HepG2 (cell line): ENCODE measurements around the gene NRSN2. TPM values are rescaled to one million over a fixed set of nuclear protein-coding genes. Genes with fewer than 3 reads are reported as not detected.

Experiments
- HES4 ChIP-seq: sonication (generic); formaldehyde crosslinking; IDR thresholded peaks from 2 replicates; pipeline ENCODE4 v1.9.0; 2021; ENCODE audit warnings: mild to moderate bottlenecking, missing genetic modification reagents, borderline replicate concordance
- NFE2L2 ChIP-seq: fragments of 150-350 bp; IDR thresholded peaks from 2 replicates; pipeline ENCODE4 v1.6.1; 2014; ENCODE audit warnings: low read length
- PCBP2 ChIP-seq: fragments of 200-400 bp; formaldehyde crosslinking; optimal IDR thresholded peaks from 2 replicates; pipeline ENCODE3; 2018; ENCODE audit warnings: low read length, low read depth; ENCODE audit not compliant: poor library complexity, severe bottlenecking
- ZNF446 ChIP-seq: sonication (generic); formaldehyde crosslinking; IDR thresholded peaks from 2 replicates; pipeline ENCODE4 v1.5.0; 2020; ENCODE audit warnings: mild to moderate bottlenecking, missing genetic modification reagents
- ZNF556 ChIP-seq: sonication (generic); formaldehyde crosslinking; IDR thresholded peaks from 2 replicates; pipeline ENCODE4 v1.4.0; 2020; ENCODE audit warnings: mild to moderate bottlenecking, missing genetic modification reagents, borderline replicate concordance
- ZNF629 ChIP-seq: sonication (generic); formaldehyde crosslinking; conservative IDR thresholded peaks from 2 replicates; pipeline ENCODE4 v1.5.0; 2020; ENCODE audit warnings: missing genetic modification reagents
- polyA plus RNA-seq, 8 experiments: library from polyadenylated mRNA; depleted of rRNA in 3 of 8; stranded (reverse) in 7 of 8; unstranded in 1 of 8; fragments of >200 nt; fragmentation: Illumina TruSeq in 4 of 8; extraction: Trizol in 4 of 8; gene quantifications; 2 replicates each; pipeline versions ENCODE4 v1.2.1 to v1.2.3, GENCODE V29; 2011 to 2016; ENCODE audit warnings: low read depth in 4 of 8, missing spikeins in 1 of 8, mixed read lengths in 1 of 8; ENCODE audit not compliant: insufficient read depth in 1 of 8
- total RNA-seq, 5 experiments: library from RNA; depleted of rRNA; stranded (reverse); fragments of >200 nt; fragmentation: Illumina TruSeq; extraction: Trizol; gene quantifications; 2 replicates each; pipeline ENCODE4 v1.2.3, GENCODE V29; 2016; ENCODE audit warnings: low read depth in 1 of 5
- TF ChIP-seq, protein P1 (sequence below): sonication (generic); formaldehyde crosslinking; IDR thresholded peaks from 2 replicates; pipeline ENCODE4 v1.4.0; 2020; ENCODE audit warnings: mild to moderate bottlenecking, missing genetic modification reagents, borderline replicate concordance
- TF ChIP-seq, protein P2 (sequence below): sonication (generic); formaldehyde crosslinking; IDR thresholded peaks from 2 replicates; pipeline ENCODE4 v1.4.0; 2020; ENCODE audit warnings: missing genetic modification reagents
- TF ChIP-seq, protein P3 (sequence below): sonication (generic); formaldehyde crosslinking; IDR thresholded peaks from 2 replicates; pipeline ENCODE4 v1.5.0; 2020; ENCODE audit warnings: mild to moderate bottlenecking, missing genetic modification reagents

NRSN2 gene
- total and polyA plus RNA-seq, 2 of the 13 experiments (the other 11 are each of a cell fraction or from before 2014, with no cell fraction given), result 32.3 to 49.4 TPM

DNA sequence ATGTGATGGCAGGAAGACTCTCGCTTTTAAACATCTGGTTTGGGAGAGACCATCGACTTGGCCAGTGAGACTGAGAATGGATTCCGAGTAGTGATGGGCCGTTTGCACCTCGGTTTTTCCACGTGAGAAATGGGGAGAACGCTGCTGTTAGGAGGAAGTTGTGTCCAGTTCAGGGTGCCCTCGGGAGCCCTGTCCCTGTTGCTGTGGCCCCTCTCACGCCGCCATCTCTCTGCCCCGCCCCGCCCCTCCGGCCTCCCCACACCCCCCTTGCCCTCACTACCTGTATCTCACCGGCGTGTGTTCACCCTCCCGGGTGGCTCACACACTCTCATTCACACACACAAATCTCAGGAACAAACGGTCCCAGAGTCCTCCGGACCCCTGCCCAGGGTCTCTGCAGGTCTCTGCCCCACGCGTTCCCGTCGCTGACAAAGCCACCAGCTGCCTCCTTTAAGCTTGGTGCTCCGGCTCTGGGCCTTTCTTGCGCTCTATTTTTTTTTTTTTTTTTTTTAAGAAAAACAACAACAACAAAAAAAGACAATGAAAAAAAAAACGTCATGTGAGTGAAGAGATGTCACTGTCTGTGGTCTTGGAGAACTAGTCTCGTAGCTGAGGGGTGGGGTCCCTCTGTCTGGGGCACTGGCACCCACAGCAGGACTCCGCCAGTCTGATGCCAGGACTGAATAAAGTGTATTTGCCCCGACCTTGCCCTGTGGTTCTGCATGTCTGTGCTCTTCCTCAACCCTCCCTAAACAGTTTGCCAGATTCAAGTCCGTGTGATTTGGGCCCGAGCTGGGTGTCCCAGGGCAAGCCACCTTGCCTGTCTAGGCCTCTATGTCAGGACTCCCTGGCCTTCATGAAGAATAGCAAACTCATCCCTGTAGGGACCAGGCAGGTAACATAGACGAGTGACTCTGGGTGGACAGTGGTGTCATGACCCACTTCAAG, 18.6 kb upstream of the NRSN2 start (continued):
- TF ChIP-seq, protein P1, sequence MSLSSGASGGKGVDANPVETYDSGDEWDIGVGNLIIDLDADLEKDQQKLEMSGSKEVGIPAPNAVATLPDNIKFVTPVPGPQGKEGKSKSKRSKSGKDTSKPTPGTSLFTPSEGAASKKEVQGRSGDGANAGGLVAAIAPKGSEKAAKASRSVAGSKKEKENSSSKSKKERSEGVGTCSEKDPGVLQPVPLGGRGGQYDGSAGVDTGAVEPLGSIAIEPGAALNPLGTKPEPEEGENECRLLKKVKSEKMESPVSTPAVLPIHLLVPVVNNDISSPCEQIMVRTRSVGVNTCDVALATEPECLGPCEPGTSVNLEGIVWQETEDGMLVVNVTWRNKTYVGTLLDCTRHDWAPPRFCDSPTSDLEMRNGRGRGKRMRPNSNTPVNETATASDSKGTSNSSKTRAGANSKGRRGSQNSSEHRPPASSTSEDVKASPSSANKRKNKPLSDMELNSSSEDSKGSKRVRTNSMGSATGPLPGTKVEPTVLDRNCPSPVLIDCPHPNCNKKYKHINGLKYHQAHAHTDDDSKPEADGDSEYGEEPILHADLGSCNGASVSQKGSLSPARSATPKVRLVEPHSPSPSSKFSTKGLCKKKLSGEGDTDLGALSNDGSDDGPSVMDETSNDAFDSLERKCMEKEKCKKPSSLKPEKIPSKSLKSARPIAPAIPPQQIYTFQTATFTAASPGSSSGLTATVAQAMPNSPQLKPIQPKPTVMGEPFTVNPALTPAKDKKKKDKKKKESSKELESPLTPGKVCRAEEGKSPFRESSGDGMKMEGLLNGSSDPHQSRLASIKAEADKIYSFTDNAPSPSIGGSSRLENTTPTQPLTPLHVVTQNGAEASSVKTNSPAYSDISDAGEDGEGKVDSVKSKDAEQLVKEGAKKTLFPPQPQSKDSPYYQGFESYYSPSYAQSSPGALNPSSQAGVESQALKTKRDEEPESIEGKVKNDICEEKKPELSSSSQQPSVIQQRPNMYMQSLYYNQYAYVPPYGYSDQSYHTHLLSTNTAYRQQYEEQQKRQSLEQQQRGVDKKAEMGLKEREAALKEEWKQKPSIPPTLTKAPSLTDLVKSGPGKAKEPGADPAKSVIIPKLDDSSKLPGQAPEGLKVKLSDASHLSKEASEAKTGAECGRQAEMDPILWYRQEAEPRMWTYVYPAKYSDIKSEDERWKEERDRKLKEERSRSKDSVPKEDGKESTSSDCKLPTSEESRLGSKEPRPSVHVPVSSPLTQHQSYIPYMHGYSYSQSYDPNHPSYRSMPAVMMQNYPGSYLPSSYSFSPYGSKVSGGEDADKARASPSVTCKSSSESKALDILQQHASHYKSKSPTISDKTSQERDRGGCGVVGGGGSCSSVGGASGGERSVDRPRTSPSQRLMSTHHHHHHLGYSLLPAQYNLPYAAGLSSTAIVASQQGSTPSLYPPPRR (CRISPR knock-in tag), result no peak
- TF ChIP-seq, protein P2, sequence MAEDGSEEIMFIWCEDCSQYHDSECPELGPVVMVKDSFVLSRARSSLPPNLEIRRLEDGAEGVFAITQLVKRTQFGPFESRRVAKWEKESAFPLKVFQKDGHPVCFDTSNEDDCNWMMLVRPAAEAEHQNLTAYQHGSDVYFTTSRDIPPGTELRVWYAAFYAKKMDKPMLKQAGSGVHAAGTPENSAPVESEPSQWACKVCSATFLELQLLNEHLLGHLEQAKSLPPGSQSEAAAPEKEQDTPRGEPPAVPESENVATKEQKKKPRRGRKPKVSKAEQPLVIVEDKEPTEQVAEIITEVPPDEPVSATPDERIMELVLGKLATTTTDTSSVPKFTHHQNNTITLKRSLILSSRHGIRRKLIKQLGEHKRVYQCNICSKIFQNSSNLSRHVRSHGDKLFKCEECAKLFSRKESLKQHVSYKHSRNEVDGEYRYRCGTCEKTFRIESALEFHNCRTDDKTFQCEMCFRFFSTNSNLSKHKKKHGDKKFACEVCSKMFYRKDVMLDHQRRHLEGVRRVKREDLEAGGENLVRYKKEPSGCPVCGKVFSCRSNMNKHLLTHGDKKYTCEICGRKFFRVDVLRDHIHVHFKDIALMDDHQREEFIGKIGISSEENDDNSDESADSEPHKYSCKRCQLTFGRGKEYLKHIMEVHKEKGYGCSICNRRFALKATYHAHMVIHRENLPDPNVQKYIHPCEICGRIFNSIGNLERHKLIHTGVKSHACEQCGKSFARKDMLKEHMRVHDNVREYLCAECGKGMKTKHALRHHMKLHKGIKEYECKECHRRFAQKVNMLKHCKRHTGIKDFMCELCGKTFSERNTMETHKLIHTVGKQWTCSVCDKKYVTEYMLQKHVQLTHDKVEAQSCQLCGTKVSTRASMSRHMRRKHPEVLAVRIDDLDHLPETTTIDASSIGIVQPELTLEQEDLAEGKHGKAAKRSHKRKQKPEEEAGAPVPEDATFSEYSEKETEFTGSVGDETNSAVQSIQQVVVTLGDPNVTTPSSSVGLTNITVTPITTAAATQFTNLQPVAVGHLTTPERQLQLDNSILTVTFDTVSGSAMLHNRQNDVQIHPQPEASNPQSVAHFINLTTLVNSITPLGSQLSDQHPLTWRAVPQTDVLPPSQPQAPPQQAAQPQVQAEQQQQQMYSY (CRISPR knock-in tag), result no peak
- TF ChIP-seq, protein P3, sequence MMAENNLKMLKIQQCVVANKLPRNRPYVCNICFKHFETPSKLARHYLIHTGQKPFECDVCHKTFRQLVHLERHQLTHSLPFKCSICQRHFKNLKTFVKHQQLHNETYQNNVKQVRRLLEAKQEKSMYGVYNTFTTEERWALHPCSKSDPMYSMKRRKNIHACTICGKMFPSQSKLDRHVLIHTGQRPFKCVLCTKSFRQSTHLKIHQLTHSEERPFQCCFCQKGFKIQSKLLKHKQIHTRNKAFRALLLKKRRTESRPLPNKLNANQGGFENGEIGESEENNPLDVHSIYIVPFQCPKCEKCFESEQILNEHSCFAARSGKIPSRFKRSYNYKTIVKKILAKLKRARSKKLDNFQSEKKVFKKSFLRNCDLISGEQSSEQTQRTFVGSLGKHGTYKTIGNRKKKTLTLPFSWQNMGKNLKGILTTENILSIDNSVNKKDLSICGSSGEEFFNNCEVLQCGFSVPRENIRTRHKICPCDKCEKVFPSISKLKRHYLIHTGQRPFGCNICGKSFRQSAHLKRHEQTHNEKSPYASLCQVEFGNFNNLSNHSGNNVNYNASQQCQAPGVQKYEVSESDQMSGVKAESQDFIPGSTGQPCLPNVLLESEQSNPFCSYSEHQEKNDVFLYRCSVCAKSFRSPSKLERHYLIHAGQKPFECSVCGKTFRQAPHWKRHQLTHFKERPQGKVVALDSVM, result no peak
- no peak for TF ChIP-seq NFE2L2
- peak; percentile 96 for TF ChIP-seq ZNF629
- TF ChIP-seq ZNF446 (CRISPR knock-in tag), result 0 out of 2 replicates have a peak, but pooled peaks have one; percentile 35
- TF ChIP-seq HES4 (CRISPR knock-in tag), result peak; percentile 67
- TF ChIP-seq PCBP2, result no peak
- TF ChIP-seq ZNF556 (CRISPR knock-in tag), result no peak
